Panc1 (cell line): Measurements from ENCODE around the gene MYO1H.

ENCODE experiments used
- CTCF ChIP-seq: fragments of 450-650 bp; IDR thresholded peaks from 2 replicates; pipeline ENCODE4 v1.5.1; 2017; ENCODE audit warnings: mild to moderate bottlenecking
- REST ChIP-seq, 2 experiments: IDR thresholded peaks; 2 replicates each; pipeline ENCODE4 v1.6.1; 2011 to 2012; ENCODE audit warnings: low read depth in 2 of 2, control low read depth in 1 of 2, low read length in 1 of 2, mild to moderate bottlenecking in 1 of 2, moderate library complexity in 1 of 2; ENCODE audit not compliant: insufficient read depth in 1 of 2

DNA sequence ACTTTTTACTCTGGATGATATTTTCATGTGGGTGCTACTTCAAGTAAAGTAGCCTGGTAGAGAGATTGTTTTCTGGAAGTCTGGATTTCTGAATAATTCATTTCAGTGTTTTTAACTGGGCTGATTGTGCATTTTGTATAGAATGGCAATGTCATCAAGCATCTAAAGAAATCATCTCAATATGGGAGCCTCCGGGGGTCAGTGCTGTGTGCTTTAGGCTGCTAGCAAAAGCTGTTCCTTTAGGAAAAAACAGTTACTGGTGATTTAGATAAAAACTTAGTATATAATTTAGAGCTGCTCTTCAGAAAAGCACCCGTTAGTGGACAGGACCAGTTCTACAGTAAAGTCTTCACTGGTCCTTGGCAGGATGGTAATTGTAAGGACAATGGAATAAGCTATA is 134.8 kb downstream of the MYO1H start:
- TF ChIP-seq REST (IDR thresholded peaks at IDR 0.05; ENCODE audit: insufficient read depth in 1 of 2, low read depth in 2 of 2, low read length in 1 of 2) (no peak), CTCF (no peak)
